EL (cell line): Measurements from ENCODE around the gene NUDCD3.
A peak's percentile ranks its signal among the peaks of the same experiment; 100 is the strongest.

Experiments
- DNase-seq: peaks from one replicate; pipeline ENCODE4 v3.0.0-alpha.2; 2016

The NUDCD3 gene

GRCh38 chr7:44398511-44398911 lies 91.9 kb downstream of the NUDCD3 start:
- no peak for DNase-seq

- DNase-seq, result peak; percentile 24
Observed at GRCh38 chr7:44396931-44397545, 93.4 kb downstream of the NUDCD3 start.

- no peak for DNase-seq
Observed at GRCh38 chr7:44396496-44396895, 94.0 kb downstream of the NUDCD3 start.

GRCh38 chr7:44395067-44395466 lies 95.4 kb downstream of the NUDCD3 start:
- no peak for DNase-seq

GRCh38 chr7:44394636-44395035 lies 95.8 kb downstream of the NUDCD3 start:
- no peak for DNase-seq

DNA sequence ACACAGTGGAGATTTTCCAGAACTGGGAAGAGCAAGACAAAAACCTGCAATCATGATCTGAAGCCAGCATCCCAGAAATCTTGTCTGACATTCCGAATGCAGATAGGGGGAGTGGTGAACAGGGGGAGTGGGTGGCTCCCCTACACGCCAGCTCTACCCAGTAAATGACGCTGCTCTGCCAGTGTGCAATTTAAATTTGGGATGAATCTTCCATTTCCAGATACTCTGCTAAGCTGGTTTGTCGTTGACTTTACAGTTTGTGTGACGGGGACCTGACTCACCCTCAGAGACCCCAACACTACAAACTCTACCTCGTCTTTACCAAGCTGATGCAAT lies 96.4 kb downstream of the NUDCD3 start:
- DNase-seq, result no peak

DNA sequence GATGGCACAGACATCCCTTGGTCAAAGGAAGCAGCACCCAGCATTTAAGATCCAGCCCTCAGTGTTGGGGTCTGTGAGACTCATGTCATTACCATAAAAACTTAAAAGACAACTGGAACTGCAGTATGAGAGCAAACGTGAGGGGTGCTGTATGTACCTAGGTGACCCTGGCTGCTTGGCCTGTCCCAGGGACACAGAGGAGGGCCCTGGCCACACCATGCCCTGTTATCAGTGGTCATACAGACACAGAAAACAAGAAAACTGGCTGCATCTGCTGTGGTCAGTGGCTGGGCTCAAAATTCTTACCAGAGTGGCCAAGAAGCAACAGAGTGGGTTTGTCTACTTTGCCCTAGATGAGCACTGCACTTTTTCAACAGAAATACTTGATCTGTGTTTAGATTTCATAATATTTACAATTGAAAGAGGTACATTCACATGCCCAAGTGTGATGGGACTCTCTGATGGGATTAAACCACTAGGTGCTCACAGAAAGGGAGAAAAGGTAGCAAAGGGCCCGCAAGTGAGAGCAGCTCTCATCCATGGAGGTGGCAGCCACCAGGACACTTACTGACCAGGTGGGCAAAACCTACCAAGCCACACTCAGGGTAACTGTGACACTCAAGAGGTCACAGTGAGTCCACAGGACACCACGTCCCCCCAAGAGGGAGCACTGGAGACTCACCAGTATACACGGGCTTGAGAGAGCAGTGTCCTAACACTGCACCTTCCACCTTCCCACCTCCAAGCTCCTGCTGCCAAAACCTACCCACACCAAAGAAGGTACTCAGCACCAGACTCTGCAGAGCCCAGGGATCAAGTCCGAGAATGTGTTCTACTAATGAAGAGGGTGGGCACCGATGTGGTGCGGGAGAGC lies 97.0 kb downstream of the NUDCD3 start:
- no peak for DNase-seq

- DNase-seq, result no peak
Observed at GRCh38 chr7:44392618-44393010, 97.8 kb downstream of the NUDCD3 start.

GRCh38 chr7:44391746-44392617 lies 98.5 kb downstream of the NUDCD3 start:
- DNase-seq, result no peak

DNA sequence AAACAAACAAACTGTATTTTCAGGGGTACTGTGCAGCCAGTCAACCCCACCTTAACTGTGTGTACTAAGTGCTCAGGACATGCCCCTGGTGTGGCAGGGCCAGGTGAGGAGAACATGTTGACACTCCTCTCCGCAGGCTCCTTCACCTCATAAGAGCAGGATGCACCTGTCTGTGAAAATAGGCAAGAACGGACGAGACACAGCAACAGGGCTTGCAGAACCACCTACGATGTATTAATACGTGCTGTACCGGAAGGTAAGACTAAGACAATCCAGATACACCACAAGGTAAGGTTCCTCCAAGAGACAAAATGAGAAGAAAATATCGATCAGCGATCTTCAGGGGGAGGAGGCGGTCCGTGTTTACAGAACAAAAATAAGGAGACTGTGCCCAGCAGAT lies 99.3 kb downstream of the NUDCD3 start:
- DNase-seq, result no peak

DNA sequence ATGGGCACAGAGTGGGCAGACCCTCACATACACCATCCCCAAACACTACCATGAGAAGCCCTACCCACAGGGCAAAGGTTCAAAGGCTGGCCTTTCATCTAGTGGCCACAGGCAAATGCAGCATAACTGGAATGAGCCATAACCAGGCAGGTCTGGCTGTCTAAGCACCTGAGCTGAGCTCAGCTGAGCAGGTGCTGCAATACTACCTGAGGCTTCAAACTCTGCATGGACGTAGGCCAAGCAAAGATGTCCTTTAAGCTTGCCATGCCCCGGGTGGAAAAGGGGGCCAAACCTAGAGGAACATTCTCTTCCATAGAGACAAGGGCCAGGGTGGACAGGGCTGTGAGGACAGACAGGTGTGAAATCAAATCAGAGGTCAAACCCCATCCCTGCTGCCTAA lies 99.8 kb downstream of the NUDCD3 start:
- no peak for DNase-seq

GRCh38 chr7:44388089-44388970 lies 102.1 kb downstream of the NUDCD3 start:
- DNase-seq, result no peak

GRCh38 chr7:44387389-44387788 lies 103.1 kb downstream of the NUDCD3 start:
- no peak for DNase-seq

GRCh38 chr7:44386139-44386913 lies 104.1 kb downstream of the NUDCD3 start:
- peak; percentile 77 for DNase-seq

- peak; percentile 40 for DNase-seq
Observed at GRCh38 chr7:44385434-44386138, 104.9 kb downstream of the NUDCD3 start.

- DNase-seq, result no peak
Observed at GRCh38 chr7:44384586-44385433, 105.6 kb downstream of the NUDCD3 start.

GRCh38 chr7:44383566-44383965 lies 106.9 kb downstream of the NUDCD3 start:
- DNase-seq, result peak; percentile 92

DNA sequence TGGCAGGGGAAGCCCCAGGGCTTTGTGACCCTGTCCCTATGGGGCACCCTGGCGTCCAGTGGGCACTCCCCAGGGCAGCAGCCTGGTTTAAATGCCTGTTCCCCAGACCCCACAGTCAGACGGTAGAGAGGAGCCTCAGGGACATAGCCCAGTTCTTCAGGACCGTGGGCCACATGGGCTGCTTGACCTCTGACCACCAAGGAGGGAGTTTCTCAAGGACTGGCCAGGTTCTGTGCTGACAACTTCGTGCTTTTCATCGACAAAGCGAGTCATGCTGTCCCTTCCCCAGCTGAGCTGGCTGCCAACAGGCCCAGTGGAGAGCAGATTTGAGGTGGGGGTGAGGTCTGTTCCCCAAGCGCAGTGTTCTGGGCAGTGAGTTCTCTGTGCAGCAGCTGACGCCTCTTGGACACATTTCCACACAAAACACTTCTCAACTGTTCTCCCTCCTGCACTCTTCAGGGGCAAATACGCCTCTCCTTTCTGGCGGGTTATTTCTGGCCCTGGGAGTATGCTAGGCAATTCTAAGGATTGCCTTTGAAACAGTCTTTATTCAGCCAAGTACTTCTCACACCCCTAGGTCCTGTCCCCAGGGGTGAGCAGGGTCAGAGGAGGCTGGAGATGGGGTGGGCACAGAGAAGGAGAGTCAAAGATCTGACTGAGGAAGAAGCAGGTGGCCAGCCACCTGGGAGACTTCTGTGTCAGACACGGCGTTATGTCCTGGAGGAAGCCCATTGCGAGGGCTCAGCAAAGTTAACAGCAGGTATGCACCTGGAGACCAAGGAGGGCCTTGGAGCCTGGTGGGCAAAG lies 107.8 kb downstream of the NUDCD3 start:
- DNase-seq, result peak; percentile 36
